D721Med (cell line): ENCODE data around the gene JPH2.

ENCODE experiments used
- DNase-seq: peaks from one replicate; pipeline ENCODE4 v3.0.0; 2011; ENCODE audit warnings: low spot score; ENCODE audit not compliant: insufficient read length
- FAIRE-seq: peaks from 2 replicates; lab custom pipeline; 2011; peaks lifted over from hg19 to GRCh38; lab: Jason Lieb, UNC
- CTCF ChIP-seq: IDR thresholded peaks from 2 replicates; pipeline ENCODE4 v1.5.1; 2012; ENCODE audit warnings: mild to moderate bottlenecking, control low read depth; ENCODE audit not compliant: insufficient read depth; ENCODE audit errors: missing control alignments

The JPH2 gene

GRCh38 chr20:44115762-44116644 lies 71.0 kb downstream of the JPH2 start:
- FAIRE-seq (no peak), DNase-seq (no peak)
- TF ChIP-seq CTCF = no peak

DNA sequence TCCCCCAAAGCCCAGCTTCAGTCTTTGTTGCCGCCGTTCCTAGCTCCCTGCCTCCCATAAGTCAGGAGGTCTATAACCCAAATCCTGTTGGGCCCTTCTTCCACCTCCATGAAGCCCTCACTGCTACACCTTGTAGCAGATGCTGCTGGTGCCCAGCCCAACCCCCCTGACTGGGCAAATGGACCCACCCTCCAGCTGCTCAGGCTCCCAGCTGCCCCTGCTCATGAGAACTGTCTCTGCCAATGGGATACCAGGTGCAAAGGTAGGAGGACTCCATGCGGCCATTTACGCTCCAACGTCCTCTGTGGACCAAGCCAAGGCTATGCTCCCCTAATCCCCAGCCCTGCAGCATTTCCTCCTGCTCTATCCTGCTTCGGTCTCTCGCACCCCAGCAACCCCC lies 71.8 kb downstream of the JPH2 start:
- no peak for DNase-seq
- no peak for FAIRE-seq
- TF ChIP-seq CTCF = no peak

DNA sequence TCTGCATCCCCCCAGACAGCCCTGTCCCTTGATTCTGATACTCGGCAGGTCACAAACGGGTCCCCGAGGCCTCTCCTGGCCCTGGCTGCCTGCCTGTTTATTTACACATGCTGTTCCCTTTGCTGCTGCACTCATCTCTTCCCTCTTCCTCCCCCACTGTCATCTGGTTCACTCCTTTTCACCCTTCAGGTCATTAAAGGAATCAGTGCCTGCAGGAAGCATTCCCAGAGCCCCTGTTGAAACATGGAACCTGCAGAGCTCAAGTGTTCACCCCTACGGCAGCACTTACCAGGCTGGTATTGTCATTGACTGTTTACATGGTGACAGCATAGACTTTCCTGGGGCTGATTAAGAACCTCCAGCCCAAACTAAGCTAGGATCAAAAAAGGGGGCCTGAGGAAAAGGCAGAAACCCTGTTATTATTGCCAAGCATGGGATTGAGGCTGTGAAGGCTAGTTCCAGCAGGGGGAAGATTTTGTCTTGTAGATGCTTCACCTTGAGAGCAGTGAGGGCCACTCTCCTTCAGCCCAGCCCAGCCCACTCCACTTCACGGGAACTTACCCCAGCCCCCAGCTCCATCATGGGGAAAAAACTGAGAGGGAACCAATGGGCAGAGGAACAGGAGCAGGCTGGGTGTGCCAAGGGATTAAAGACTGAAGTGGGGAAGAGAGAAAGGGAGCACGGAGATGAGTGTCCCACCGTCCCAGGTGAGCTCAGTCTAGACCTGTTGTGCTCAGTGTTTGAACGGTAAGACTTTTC lies 73.2 kb downstream of the JPH2 start:
- FAIRE-seq = no peak

GRCh38 chr20:44112889-44113617 lies 73.9 kb downstream of the JPH2 start:
- FAIRE-seq (no peak), DNase-seq (no peak)
- TF ChIP-seq CTCF = no peak

More for the DNA sequence above, 73.2 kb downstream of the JPH2 start:
- no peak for DNase-seq
- TF ChIP-seq CTCF = no peak

GRCh38 chr20:44112456-44112855 lies 74.5 kb downstream of the JPH2 start:
- no peak for DNase-seq
- no peak for TF ChIP-seq CTCF
- no peak for FAIRE-seq

DNA sequence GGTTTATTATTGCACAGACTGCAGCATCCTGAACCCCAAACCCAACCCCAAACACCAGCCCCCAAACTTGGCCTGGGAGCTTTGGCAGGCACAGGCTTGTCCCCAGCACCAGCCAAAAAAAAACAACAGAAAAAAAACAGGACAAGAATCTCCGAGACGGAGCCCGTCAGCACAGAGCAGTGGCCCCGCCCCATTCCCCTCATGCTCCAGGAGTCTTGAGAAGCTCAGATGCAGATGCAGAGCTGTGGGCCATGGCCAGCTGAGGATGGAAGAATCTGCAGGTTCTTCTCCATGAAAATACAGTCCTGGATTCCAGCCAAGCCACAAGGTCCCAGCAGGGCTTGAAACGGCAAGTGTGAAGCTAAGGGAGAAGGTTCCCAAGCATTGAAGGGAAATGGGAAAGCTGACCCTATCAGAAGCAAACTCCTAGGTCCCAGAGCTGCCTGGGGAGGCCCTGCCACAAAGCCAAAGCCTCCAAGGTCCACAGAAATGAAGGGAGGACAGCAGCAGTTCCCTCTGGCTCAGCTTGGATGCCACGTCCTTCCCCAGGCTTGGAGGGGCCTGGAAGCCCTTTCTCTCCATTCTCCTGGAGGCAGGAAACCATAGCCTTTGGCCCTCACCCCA lies 75.2 kb downstream of the JPH2 start:
- TF ChIP-seq CTCF = no peak
- no peak for FAIRE-seq
- no peak for DNase-seq
